ENCODE measurements around the gene GRIK5. TPM values are rescaled to one million over a fixed set of nuclear protein-coding genes. Genes with fewer than 3 reads are reported as not detected.
A peak's percentile ranks its signal among the peaks of the same experiment; 100 is the strongest.

Gene GRIK5
- total RNA-seq, 2 donors from 2014 or later, result 3.5 to 4.0 TPM

GRCh38 chr19:42099336-42099925 is 29.4 kb upstream of the GRIK5 start:
- no peak for ATAC-seq
- DNase-seq (ENCODE audit: low spot score in 2 of 2), result no peak
- Mint-ChIP-seq H3K27ac (peak overlapping the region in 1 of 2 donors; percentile 82), H3K36me3 (peaks cover 0 to 7% of the 10 kb centered on the region in 2 donors), H3K9me3 (no peaks in the 10 kb centered on the region)

GRCh38 chr19:42098781-42099180 is 28.8 kb upstream of the GRIK5 start:
- Mint-ChIP-seq H3K27ac (peak overlapping the region in 1 of 2 donors; percentile 40), H3K9me3 (no peaks in the 10 kb centered on the region), H3K36me3 (peaks cover 0 to 7% of the 10 kb centered on the region in 2 donors)
- DNase-seq (ENCODE audit: low spot score in 2 of 2), result no peak
- ATAC-seq, result no peak

GRCh38 chr19:42097461-42097860 is 27.5 kb upstream of the GRIK5 start:
- DNase-seq (ENCODE audit: low spot score in 2 of 2) (no peak), ATAC-seq (no peak)
- Mint-ChIP-seq H3K9me3 (no peaks in the 10 kb centered on the region), H3K36me3 (peaks cover 0 to 9% of the 10 kb centered on the region in 2 donors), H3K27ac (no peak overlapping the region)

GRCh38 chr19:42096255-42096837 is 26.3 kb upstream of the GRIK5 start:
- ATAC-seq (no peak), DNase-seq (ENCODE audit: low spot score in 2 of 2) (no peak)
- Mint-ChIP-seq H3K9me3 (no peaks in the 10 kb centered on the region), H3K36me3 (peaks cover 0 to 13% of the 10 kb centered on the region in 2 donors), H3K27ac (no peak overlapping the region)

- peaks cover 0 to 16% of the 10 kb centered on the region in 2 donors for H3K36me3 Mint-ChIP-seq
- DNase-seq (ENCODE audit: low spot score in 2 of 2), result no peak
- H3K27ac Mint-ChIP-seq, result no peak overlapping the region
- H3K9me3 Mint-ChIP-seq, result no peaks in the 10 kb centered on the region
- no peak for ATAC-seq
Observed at GRCh38 chr19:42095814-42096230, 25.8 kb upstream of the GRIK5 start.

- H3K9me3 Mint-ChIP-seq, result no peaks in the 10 kb centered on the region
- ATAC-seq (no peak), DNase-seq (ENCODE audit: low spot score in 2 of 2) (no peak)
- H3K27ac Mint-ChIP-seq, result peak overlapping the region in 1 of 2 donors; percentile 72
- peaks cover 0 to 21% of the 10 kb centered on the region in 2 donors for H3K36me3 Mint-ChIP-seq
Observed at GRCh38 chr19:42095142-42095813, 25.3 kb upstream of the GRIK5 start.

GRCh38 chr19:42093926-42094325 is 23.9 kb upstream of the GRIK5 start:
- Mint-ChIP-seq H3K36me3 (peaks cover 0 to 21% of the 10 kb centered on the region in 2 donors), H3K9me3 (no peaks in the 10 kb centered on the region), H3K27ac (no peak overlapping the region)
- DNase-seq (ENCODE audit: low spot score in 2 of 2) (no peak), ATAC-seq (no peak)

- no peaks in the 10 kb centered on the region for H3K9me3 Mint-ChIP-seq
- peaks cover 0 to 21% of the 10 kb centered on the region in 2 donors for H3K36me3 Mint-ChIP-seq
- H3K27ac Mint-ChIP-seq, result no peak overlapping the region
Observed at GRCh38 chr19:42093505-42093904, 23.5 kb upstream of the GRIK5 start.

GRCh38 chr19:42092350-42092749 is 22.3 kb upstream of the GRIK5 start:
- ATAC-seq, result peak; percentile 51 to 69
- H3K27ac Mint-ChIP-seq, result peak overlapping the region in 1 of 2 donors; percentile 78
- H3K36me3 Mint-ChIP-seq, result peaks cover 0 to 21% of the 10 kb centered on the region in 2 donors
- DNase-seq (ENCODE audit: low spot score in 2 of 2), result peak in 1 of 2 donors; percentile 56
- no peaks in the 10 kb centered on the region for H3K9me3 Mint-ChIP-seq

More at GRCh38 chr19:42093505-42093904, 23.5 kb upstream of the GRIK5 start:
- ATAC-seq (no peak), DNase-seq (ENCODE audit: low spot score in 2 of 2) (no peak)

GRCh38 chr19:42091742-42092141 is 21.7 kb upstream of the GRIK5 start:
- H3K9me3 Mint-ChIP-seq, result no peaks in the 10 kb centered on the region
- DNase-seq (ENCODE audit: low spot score in 2 of 2) (no peak), ATAC-seq (no peak)
- no peak overlapping the region for H3K27ac Mint-ChIP-seq
- peaks cover 0 to 19% of the 10 kb centered on the region in 2 donors for H3K36me3 Mint-ChIP-seq

GRCh38 chr19:42091300-42091699 is 21.3 kb upstream of the GRIK5 start:
- DNase-seq (ENCODE audit: low spot score in 2 of 2) (no peak), ATAC-seq (no peak)
- Mint-ChIP-seq H3K27ac (peak overlapping the region; percentile 57 to 77), H3K9me3 (no peaks in the 10 kb centered on the region), H3K36me3 (peaks cover 0 to 14% of the 10 kb centered on the region in 2 donors)

GRCh38 chr19:42090672-42091071 is 20.7 kb upstream of the GRIK5 start:
- DNase-seq (ENCODE audit: low spot score in 2 of 2) (no peak), ATAC-seq (no peak)
- Mint-ChIP-seq H3K9me3 (no peaks in the 10 kb centered on the region), H3K36me3 (peaks cover 0 to 14% of the 10 kb centered on the region in 2 donors), H3K27ac (peak overlapping the region; percentile 37 to 77)

GRCh38 chr19:42089772-42090171 is 19.8 kb upstream of the GRIK5 start:
- H3K36me3 Mint-ChIP-seq, result peaks cover 0 to 14% of the 10 kb centered on the region in 2 donors
- DNase-seq (ENCODE audit: low spot score in 2 of 2), result no peak
- no peak for ATAC-seq
- H3K9me3 Mint-ChIP-seq, result no peaks in the 10 kb centered on the region
- H3K27ac Mint-ChIP-seq, result peak overlapping the region; percentile 22 to 74

GRCh38 chr19:42089191-42089750 is 19.3 kb upstream of the GRIK5 start:
- DNase-seq (ENCODE audit: low spot score in 2 of 2) (no peak), ATAC-seq (no peak)
- peak overlapping the region; percentile 30 to 74 for H3K27ac Mint-ChIP-seq
- peaks cover 0 to 14% of the 10 kb centered on the region in 2 donors for H3K36me3 Mint-ChIP-seq
- no peaks in the 10 kb centered on the region for H3K9me3 Mint-ChIP-seq

GRCh38 chr19:42088471-42089190 is 18.6 kb upstream of the GRIK5 start:
- ATAC-seq (peak in 1 of 2 donors; percentile 28), DNase-seq (ENCODE audit: low spot score in 2 of 2) (no peak)
- Mint-ChIP-seq H3K9me3 (no peaks in the 10 kb centered on the region), H3K27ac (peak overlapping the region; percentile 74 to 91), H3K36me3 (peaks cover 0 to 14% of the 10 kb centered on the region in 2 donors)

GRCh38 chr19:42086770-42087550 is 17.0 kb upstream of the GRIK5 start:
- ATAC-seq, result no peak
- H3K36me3 Mint-ChIP-seq, result peaks cover 0 to 8% of the 10 kb centered on the region in 2 donors
- DNase-seq (ENCODE audit: low spot score in 2 of 2), result no peak
- H3K9me3 Mint-ChIP-seq, result no peaks in the 10 kb centered on the region
- H3K27ac Mint-ChIP-seq, result no peak overlapping the region

Measured in activated naive CD4-positive, alpha-beta T cell treated with anti-CD3 and anti-CD28 coated beads, Interleukin-2, amount 50 U/mL, for 72 hours (primary cell).